ENCODE data around the gene ACOT8. TPM values are rescaled to one million over a fixed set of nuclear protein-coding genes. Genes with fewer than 3 reads are reported as not detected.
A peak's percentile ranks its signal among the peaks of the same experiment; 100 is the strongest.

ACOT8 gene
- total and polyA plus RNA-seq, 2 of the 8 experiments (the other 6 are each of a cell fraction or from before 2014, with no cell fraction given): 37.6 to 88.8 TPM

GRCh38 chr20:45813006-45813340, 44.2 kb downstream of the ACOT8 start:
- H3K4me1 ChIP-seq (replicated peaks in 1 of 4; ENCODE audit: control insufficient read depth in 3 of 4, insufficient read depth in 4 of 4, low read length in 3 of 4): peaks cover 0 to 4% (median 2%) of the 10 kb centered on the region in 4 experiments; a peak in 3 of 7 replicates
- peaks cover 5 to 7% of the 10 kb centered on the region in 2 experiments for H4K20me1 ChIP-seq (replicated peaks in 1 of 2; ENCODE audit: control insufficient read depth in 1 of 2, insufficient read depth in 2 of 2, low read length in 2 of 2)
- H3K23ac ChIP-seq (ENCODE audit: insufficient read length): no peak overlapping the region
- ChIA-PET POLR2A (ENCODE audit: partially characterized antibody) (interaction anchor here (0.7 to 10.4 kb wide), 22 partner anchors 9 to 265 kb away, joined by 3 to 96 read pairs (median 4); partner anchors contain the start of genes ACOT8, CTSA, EPPIN and NEURL2), CTCF (ENCODE audit: partially characterized antibody) (interaction anchor here (0.6 to 2.3 kb wide), 9 partner anchors 12 to 363 kb away, joined by 3 to 13 read pairs (median 3); no protein-coding TSS in a partner anchor)
- H4K5ac ChIP-seq (ENCODE audit: insufficient read length, low read depth, low read length): peak overlapping the region; percentile 26
- peak overlapping the region; percentile 93; the same call in 1 of the 2 replicates for H2AK5ac ChIP-seq (ENCODE audit: low read depth, low read length)
- DNase-seq (ENCODE audit: low read depth in 1 of 2, low spot score in 2 of 2) (no peak), FAIRE-seq (no peak)
- peak overlapping the region; percentile 83 for H3K18ac ChIP-seq (ENCODE audit: extremely low read depth, low read length)
- no peak overlapping the region for H2AFZ ChIP-seq (ENCODE audit: low read length)
- no peak overlapping the region for H3K14ac ChIP-seq (ENCODE audit: insufficient read length)
- no peak overlapping the region for H2BK15ac ChIP-seq (ENCODE audit: low read length)
- H3K9me3 ChIP-seq (ENCODE audit: insufficient read depth in 2 of 2, low read depth in 1 of 2, low read length in 1 of 2): no peaks in the 10 kb centered on the region
- H3K9ac ChIP-seq (replicated peaks in 1 of 4; ENCODE audit: extremely low read depth in 1 of 4, low read depth in 3 of 4, low read length in 3 of 4): peak overlapping the region; percentile 72 to 88 (median 80)
- H4K91ac ChIP-seq (replicated peaks; ENCODE audit: insufficient read length, low read length): no peak overlapping the region
- H2BK12ac ChIP-seq (ENCODE audit: low read depth, low read length): 0 out of 2 replicates have a peak overlapping the region, but pooled peaks have one; percentile 17
- peaks cover 5% of the 10 kb centered on the region for H3K79me1 ChIP-seq (ENCODE audit: low read depth, low read length)
- no peaks in the 10 kb centered on the region for H3K27me3 ChIP-seq (replicated peaks in 1 of 4; ENCODE audit: control insufficient read depth in 3 of 4, extremely low read depth in 1 of 4, insufficient read depth in 3 of 4, low read length in 3 of 4)
- H3K27ac ChIP-seq (ENCODE audit: low read depth, low read length): peak overlapping the region; percentile 74; the same call in 1 of the 2 replicates
- peaks cover 9% of the 10 kb centered on the region; the same call in 1 of the 2 replicates for H3K23me2 ChIP-seq (ENCODE audit: low read depth, low read length)
- H3K36me3 ChIP-seq (ENCODE audit: control insufficient read depth in 2 of 4, insufficient read depth in 4 of 4, low read length in 3 of 4): peaks cover 18 to 59% (median 39%) of the 10 kb centered on the region in 4 experiments
- H2BK120ac ChIP-seq (replicated peaks; ENCODE audit: low read depth, low read length): no peak overlapping the region
- no peak overlapping the region for H2BK20ac ChIP-seq (ENCODE audit: low read length)
- peak overlapping the region; percentile 80 to 93 for H3K4me2 ChIP-seq (ENCODE audit: insufficient read depth in 1 of 2, low read depth in 2 of 2, low read length in 2 of 2)
- WGBS, 2 experiments (ENCODE audit: extremely low coverage in 1 of 2, insufficient coverage in 1 of 2, insufficient read length in 1 of 2, insufficient replicate concordance in 2 of 2, low coverage in 1 of 2, low lambda C conversion rate in 2 of 2, missing lambda C conversion rate in 1 of 2): 1% methylated on average over 11 of the region's 11 CpGs; no CpG with 5 or more reads in 1 of the 2 experiments
- peak overlapping the region; percentile 81; the same call in 1 of the 2 replicates for H2BK5ac ChIP-seq (ENCODE audit: low read depth, low read length)
- H3K4ac ChIP-seq (replicated peaks; ENCODE audit: insufficient read length, low read depth, low read length): peak overlapping the region; percentile 94
- H3K79me2 ChIP-seq (ENCODE audit: control insufficient read depth in 1 of 2, insufficient read depth in 2 of 2, low read length in 2 of 2): peaks cover 7 to 20% of the 10 kb centered on the region in 2 experiments
- H4K8ac ChIP-seq (ENCODE audit: extremely low read depth, insufficient read depth, low read length): peak overlapping the region; percentile 81; the same call in 1 of the 2 replicates
- peak overlapping the region; percentile 78 for H3K56ac ChIP-seq (replicated peaks; ENCODE audit: insufficient read length, low read depth, low read length)
- peak overlapping the region; percentile 91 to 100 (median 98) for H3K4me3 ChIP-seq (ENCODE audit: extremely low read depth in 1 of 4, insufficient read depth in 2 of 4, low read depth in 3 of 4, low read length in 4 of 4)
- TF ChIP-seq KDM5A (IDR thresholded peaks at IDR 0.05; ENCODE audit: low read length) (no peak), HDAC2 (IDR thresholded peaks at IDR 0.05; ENCODE audit: borderline replicate concordance in 1 of 2, low read depth in 2 of 2, low read length in 2 of 2) (no peak), TAF1 (IDR thresholded peaks at IDR 0.05; ENCODE audit: low read depth, low read length) (no peak)

Data from H1 (cell line).